ENCODE results near the gene TRAM2.

TRAM2 gene

DNA sequence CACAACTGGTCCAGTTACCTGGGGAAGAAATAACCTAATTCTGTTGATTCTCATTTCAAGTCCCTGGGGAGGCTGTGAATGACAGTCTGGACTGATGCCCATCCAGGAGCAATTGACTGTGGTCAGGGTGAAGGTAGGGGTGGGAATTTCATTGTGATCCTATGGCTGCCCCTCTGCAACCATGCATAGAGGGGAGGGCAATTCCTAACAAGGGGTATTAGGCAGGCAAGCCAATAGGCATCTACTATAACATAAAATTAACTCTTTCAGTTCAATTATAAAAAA lies 44.0 kb upstream of the TRAM2 start:
- H3K36me3 ChIP-seq (ENCODE audit: insufficient read depth, low read length): no peaks in the 10 kb centered on the region
- no peaks in the 10 kb centered on the region for H3K27me3 ChIP-seq (ENCODE audit: insufficient read depth, low read length, poor library complexity, severe bottlenecking)
- no peak overlapping the region for H3K4me3 ChIP-seq (ENCODE audit: low read length, poor library complexity, severe bottlenecking)
- no peaks in the 10 kb centered on the region for H3K9me3 ChIP-seq (ENCODE audit: insufficient read depth, low read depth, low read length)
- H3F3A ChIP-seq (ENCODE audit: low read depth): no peaks in the 10 kb centered on the region; the same call in 1 of the 2 replicates
- H3K4me1 ChIP-seq (ENCODE audit: insufficient read depth, low read length, poor library complexity, severe bottlenecking): peaks cover 8% of the 10 kb centered on the region
- H3K9me2 ChIP-seq (replicated peaks; ENCODE audit: low read depth, low read length): 0 out of 2 replicates have a peak, but pooled peaks cover 5% of the 10 kb centered on the region
- H3K79me2 ChIP-seq (ENCODE audit: insufficient read depth, low read length): no peaks in the 10 kb centered on the region
- H3K4me2 ChIP-seq (ENCODE audit: low read depth, low read length, poor library complexity, severe bottlenecking): no peak overlapping the region
- peak overlapping the region; percentile 66; the same call in 1 of the 2 replicates for H2AFZ ChIP-seq (ENCODE audit: low read length)
- TF ChIP-seq, protein P1, sequence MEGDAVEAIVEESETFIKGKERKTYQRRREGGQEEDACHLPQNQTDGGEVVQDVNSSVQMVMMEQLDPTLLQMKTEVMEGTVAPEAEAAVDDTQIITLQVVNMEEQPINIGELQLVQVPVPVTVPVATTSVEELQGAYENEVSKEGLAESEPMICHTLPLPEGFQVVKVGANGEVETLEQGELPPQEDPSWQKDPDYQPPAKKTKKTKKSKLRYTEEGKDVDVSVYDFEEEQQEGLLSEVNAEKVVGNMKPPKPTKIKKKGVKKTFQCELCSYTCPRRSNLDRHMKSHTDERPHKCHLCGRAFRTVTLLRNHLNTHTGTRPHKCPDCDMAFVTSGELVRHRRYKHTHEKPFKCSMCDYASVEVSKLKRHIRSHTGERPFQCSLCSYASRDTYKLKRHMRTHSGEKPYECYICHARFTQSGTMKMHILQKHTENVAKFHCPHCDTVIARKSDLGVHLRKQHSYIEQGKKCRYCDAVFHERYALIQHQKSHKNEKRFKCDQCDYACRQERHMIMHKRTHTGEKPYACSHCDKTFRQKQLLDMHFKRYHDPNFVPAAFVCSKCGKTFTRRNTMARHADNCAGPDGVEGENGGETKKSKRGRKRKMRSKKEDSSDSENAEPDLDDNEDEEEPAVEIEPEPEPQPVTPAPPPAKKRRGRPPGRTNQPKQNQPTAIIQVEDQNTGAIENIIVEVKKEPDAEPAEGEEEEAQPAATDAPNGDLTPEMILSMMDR (conservative IDR thresholded peaks at IDR 0.05; ENCODE audit: low read length): no peak
- no peak for TF ChIP-seq EZH2phosphoT487 (IDR thresholded peaks at IDR 0.05; ENCODE audit: borderline replicate concordance)
- H4K20me1 ChIP-seq (ENCODE audit: insufficient read depth, low read length, poor library complexity, severe bottlenecking): no peaks in the 10 kb centered on the region
- no peak overlapping the region for H3K9ac ChIP-seq (ENCODE audit: low read depth, low read length, poor library complexity, severe bottlenecking)

DNA sequence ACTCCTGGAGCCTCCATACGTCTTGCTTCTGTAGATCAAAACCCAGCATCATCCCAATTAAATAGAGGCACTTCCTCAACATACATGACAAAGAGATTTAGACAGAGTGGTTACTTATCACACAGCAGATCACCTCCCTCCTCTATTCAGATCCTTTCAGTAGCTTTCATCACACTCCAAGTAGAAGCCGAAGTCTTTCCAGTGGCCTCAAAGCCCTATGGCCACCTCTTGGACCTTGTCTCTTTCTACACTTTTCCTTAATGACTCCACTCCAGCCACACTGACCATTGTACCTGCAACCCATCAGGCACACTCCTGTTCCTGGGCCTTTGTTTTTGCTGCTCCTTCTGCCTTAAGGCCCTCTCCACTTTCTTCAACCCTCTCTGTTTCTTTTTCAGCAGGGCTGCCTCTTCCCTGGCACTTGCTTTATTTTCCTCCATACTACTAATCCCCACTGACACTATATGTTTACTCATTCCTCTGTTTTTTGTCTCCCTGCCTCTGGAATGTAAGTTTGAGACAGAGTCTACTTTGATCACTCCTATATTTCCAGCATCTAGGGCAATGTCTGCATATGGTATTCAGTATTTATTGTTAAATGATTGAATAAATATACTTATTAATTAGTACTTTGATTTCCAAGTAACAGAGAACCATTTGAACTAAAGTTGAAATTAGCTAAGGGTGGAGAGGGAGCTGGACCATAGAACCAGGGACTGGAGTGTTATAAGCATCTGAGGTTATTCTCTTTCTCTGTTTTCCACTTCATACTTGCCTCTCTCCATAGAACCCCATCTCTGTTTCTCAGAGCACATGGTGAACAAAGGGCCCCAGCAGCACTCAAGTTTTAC lies 43.4 kb upstream of the TRAM2 start:
- H3K4me1 ChIP-seq (ENCODE audit: insufficient read depth, low read length, poor library complexity, severe bottlenecking): peaks cover 8% of the 10 kb centered on the region
- H3K4me3 ChIP-seq (ENCODE audit: low read length, poor library complexity, severe bottlenecking): no peak overlapping the region

DNA sequence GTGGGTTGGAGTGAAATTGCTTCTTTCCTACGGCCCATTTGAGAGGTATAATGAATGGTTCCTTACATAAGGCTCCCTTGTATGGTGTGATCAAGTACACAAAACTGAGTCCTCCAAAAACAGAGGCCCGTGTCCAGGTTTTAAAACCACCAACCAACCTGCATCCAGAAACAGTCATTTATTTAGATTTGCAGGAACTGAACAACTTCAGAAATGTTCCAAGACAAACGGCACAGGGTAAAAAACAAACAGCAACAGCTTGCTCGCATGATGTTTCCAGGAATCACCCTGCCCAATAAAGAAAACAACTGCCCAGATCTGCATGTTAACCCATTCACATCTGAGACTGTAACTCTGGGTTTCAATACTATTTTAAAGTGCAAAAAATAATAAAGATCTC lies 40.2 kb upstream of the TRAM2 start:
- Histone ChIP-seq H3K79me2 (ENCODE audit: insufficient read depth, low read length) (no peaks in the 10 kb centered on the region), H3K27me3 (ENCODE audit: insufficient read depth, low read length, poor library complexity, severe bottlenecking) (no peaks in the 10 kb centered on the region), H4K20me1 (ENCODE audit: insufficient read depth, low read length, poor library complexity, severe bottlenecking) (no peaks in the 10 kb centered on the region), H2AFZ (ENCODE audit: low read length) (no peak overlapping the region), H3K36me3 (ENCODE audit: insufficient read depth, low read length) (no peaks in the 10 kb centered on the region), H3K9ac (ENCODE audit: low read depth, low read length, poor library complexity, severe bottlenecking) (no peak overlapping the region), H3F3A (ENCODE audit: low read depth) (no peaks in the 10 kb centered on the region), H3K4me3 (ENCODE audit: low read length, poor library complexity, severe bottlenecking) (no peak overlapping the region), H3K4me1 (ENCODE audit: insufficient read depth, low read length, poor library complexity, severe bottlenecking) (peaks cover 21% of the 10 kb centered on the region), H3K4me2 (ENCODE audit: low read depth, low read length, poor library complexity, severe bottlenecking) (no peak overlapping the region), H3K9me2 (replicated peaks; ENCODE audit: low read depth, low read length) (0 out of 2 replicates have a peak, but pooled peaks cover 4% of the 10 kb centered on the region), H3K9me3 (ENCODE audit: insufficient read depth, low read depth, low read length) (no peaks in the 10 kb centered on the region)
- TF ChIP-seq, protein P1 (conservative IDR thresholded peaks at IDR 0.05; ENCODE audit: low read length): no peak
- TF ChIP-seq EZH2phosphoT487 (IDR thresholded peaks at IDR 0.05; ENCODE audit: borderline replicate concordance): no peak

More for the DNA sequence above, 43.4 kb upstream of the TRAM2 start:
- Histone ChIP-seq H3K79me2 (ENCODE audit: insufficient read depth, low read length) (no peaks in the 10 kb centered on the region), H3K36me3 (ENCODE audit: insufficient read depth, low read length) (no peaks in the 10 kb centered on the region), H3K4me2 (ENCODE audit: low read depth, low read length, poor library complexity, severe bottlenecking) (no peak overlapping the region), H3K9me3 (ENCODE audit: insufficient read depth, low read depth, low read length) (no peaks in the 10 kb centered on the region), H4K20me1 (ENCODE audit: insufficient read depth, low read length, poor library complexity, severe bottlenecking) (no peaks in the 10 kb centered on the region), H2AFZ (ENCODE audit: low read length) (peak overlapping the region; percentile 79; the same call in 1 of the 2 replicates), H3K9me2 (replicated peaks; ENCODE audit: low read depth, low read length) (0 out of 2 replicates have a peak, but pooled peaks cover 5% of the 10 kb centered on the region), H3K9ac (ENCODE audit: low read depth, low read length, poor library complexity, severe bottlenecking) (no peak overlapping the region), H3F3A (ENCODE audit: low read depth) (no peaks in the 10 kb centered on the region; the same call in 1 of the 2 replicates), H3K27me3 (ENCODE audit: insufficient read depth, low read length, poor library complexity, severe bottlenecking) (no peaks in the 10 kb centered on the region)
- TF ChIP-seq, protein P1 (conservative IDR thresholded peaks at IDR 0.05; ENCODE audit: low read length): no peak
- no peak for TF ChIP-seq EZH2phosphoT487 (IDR thresholded peaks at IDR 0.05; ENCODE audit: borderline replicate concordance)
